Measurements from ENCODE around the gene TNIP2.

GRCh38 chr4:2715426-2715825, 40.7 kb downstream of the TNIP2 start:
- TF ChIP-seq SNAI2 (CRISPR knock-in tag; IDR thresholded peaks at IDR 0.05) (no peak), ZFP3 (CRISPR knock-in tag; IDR thresholded peaks at IDR 0.05) (no peak)

All from SK-N-SH treated with all-trans-retinoic acid at 6 μM for 48 hours (cell line).